Omental fat pad (tissue), 4 donors: Measurements from ENCODE around the gene TMEM37. TPM values are rescaled to one million over a fixed set of nuclear protein-coding genes. Genes with fewer than 3 reads are reported as not detected.

ENCODE experiments used
- ATAC-seq: fragments of 150-250 bp; one replicate; pipeline ENCODE4 v1.9.1; 2016; ENCODE audit warnings: mild to moderate bottlenecking, moderate library complexity; ENCODE audit not compliant: low FRiP score
- DNase-seq: peaks from one replicate; pipeline ENCODE4 v3.0.0-alpha.2; 2019; ENCODE audit warnings: low spot score
- total RNA-seq, 4 donors: library from RNA; depleted of rRNA; stranded (reverse); fragments of >200 nt; gene quantifications; one replicate each; pipeline ENCODE4 v1.1.0, GENCODE V29; 2016
- TF ChIP-seq, protein P1 (sequence below), 3 donors: fragments of 450-650 bp; IDR thresholded peaks; one replicate each; pipeline ENCODE4 v1.5.1; 2016 to 2017; ENCODE audit warnings: antibody characterized with exemption in 3 of 3, mild to moderate bottlenecking in 3 of 3, moderate library complexity in 2 of 3

The TMEM37 gene
- total RNA-seq, 4 donors from 2014 or later: 11.3 to 27.8 (median 25.9) TPM

GRCh38 chr2:119474371-119475224 lies 42.9 kb downstream of the TMEM37 start:
- TF ChIP-seq, protein P1, sequence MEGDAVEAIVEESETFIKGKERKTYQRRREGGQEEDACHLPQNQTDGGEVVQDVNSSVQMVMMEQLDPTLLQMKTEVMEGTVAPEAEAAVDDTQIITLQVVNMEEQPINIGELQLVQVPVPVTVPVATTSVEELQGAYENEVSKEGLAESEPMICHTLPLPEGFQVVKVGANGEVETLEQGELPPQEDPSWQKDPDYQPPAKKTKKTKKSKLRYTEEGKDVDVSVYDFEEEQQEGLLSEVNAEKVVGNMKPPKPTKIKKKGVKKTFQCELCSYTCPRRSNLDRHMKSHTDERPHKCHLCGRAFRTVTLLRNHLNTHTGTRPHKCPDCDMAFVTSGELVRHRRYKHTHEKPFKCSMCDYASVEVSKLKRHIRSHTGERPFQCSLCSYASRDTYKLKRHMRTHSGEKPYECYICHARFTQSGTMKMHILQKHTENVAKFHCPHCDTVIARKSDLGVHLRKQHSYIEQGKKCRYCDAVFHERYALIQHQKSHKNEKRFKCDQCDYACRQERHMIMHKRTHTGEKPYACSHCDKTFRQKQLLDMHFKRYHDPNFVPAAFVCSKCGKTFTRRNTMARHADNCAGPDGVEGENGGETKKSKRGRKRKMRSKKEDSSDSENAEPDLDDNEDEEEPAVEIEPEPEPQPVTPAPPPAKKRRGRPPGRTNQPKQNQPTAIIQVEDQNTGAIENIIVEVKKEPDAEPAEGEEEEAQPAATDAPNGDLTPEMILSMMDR (IDR thresholded peaks at IDR 0.05): no peak
- DNase-seq (no peak), ATAC-seq (no peak)

DNA sequence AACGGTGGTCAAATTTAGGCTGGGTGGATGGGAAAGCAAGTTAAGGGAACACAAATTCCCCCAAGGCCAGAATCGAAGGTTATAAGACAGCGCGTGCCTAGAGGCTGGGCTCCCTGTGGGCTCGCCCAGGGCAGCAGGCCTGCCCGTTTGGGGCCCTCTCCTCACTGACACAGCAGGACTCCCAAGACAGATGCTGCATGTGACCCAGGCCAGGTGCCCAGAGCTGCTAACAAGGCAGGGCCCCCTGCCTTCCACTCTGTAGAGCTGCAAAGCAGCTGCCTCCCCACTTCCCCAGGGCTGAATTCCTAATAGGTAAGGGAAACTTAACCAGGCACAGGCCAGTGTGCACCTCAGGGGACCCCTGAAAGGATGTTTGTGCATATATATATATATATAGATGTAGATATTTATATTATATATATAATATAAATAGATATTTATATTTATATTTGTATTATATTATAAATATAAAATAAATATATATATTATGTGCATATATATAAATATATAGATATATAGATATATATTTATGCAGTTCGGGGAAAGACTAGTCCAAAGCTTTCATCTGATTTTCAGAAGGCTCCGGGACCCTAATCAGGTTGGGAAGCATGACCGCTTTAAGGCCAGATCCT lies 43.7 kb downstream of the TMEM37 start:
- DNase-seq (no peak), ATAC-seq (no peak)
- TF ChIP-seq, protein P1 (IDR thresholded peaks at IDR 0.05): no peak

- DNase-seq (no peak), ATAC-seq (no peak)
- TF ChIP-seq, protein P1 (IDR thresholded peaks at IDR 0.05): no peak
Measured at GRCh38 chr2:119475857-119476244, 44.2 kb downstream of the TMEM37 start.

GRCh38 chr2:119476301-119477112 lies 44.9 kb downstream of the TMEM37 start:
- ATAC-seq: peak; percentile 75
- no peak for DNase-seq
- TF ChIP-seq, protein P1 (IDR thresholded peaks at IDR 0.05): peak in 1 of 3 donors; percentile 58

- TF ChIP-seq, protein P1 (IDR thresholded peaks at IDR 0.05): no peak
- no peak for ATAC-seq
- DNase-seq: no peak
Measured at GRCh38 chr2:119477113-119477505, 45.5 kb downstream of the TMEM37 start.

DNA sequence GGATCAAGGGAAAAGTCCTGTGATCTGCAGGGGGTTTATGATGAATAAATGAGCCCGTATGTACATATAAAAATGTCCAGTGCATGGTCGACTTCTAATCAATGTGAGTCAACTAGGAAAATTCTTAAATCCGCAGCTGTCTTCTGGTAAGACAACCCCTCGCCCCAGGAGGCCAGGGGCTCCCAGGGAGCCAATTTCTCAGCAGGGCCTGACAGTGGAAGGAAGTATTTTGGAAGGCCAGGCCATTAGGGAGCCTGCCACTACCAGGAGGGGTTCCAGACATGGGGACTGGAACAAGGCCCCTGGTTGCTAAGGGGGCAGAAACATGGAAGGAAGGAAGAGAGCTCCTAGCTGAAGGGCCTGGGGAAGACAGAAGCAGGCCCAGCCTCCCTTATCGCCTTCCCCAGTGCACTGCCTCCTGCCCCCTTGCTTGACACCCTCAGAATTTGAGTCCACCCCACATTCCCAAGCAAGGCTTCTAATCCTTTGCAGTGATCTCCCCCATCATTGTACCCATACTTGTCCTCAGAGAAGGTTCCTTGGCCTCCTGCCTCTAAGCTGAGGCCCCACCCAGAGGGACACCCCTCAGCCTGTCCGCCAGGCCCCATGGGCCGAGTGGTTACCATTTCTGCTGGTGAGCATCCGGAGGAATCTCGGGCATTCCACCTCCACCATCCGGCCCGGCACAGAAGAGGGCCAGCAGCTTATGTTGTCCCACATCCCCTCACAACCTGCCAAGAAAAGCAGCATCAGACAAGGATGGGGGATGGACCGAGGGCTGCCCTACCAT lies 46.7 kb downstream of the TMEM37 start:
- TF ChIP-seq, protein P1 (IDR thresholded peaks at IDR 0.05): no peak
- ATAC-seq (no peak), DNase-seq (no peak)
